ENCODE results near the gene SDS. TPM values are rescaled to one million over a fixed set of nuclear protein-coding genes. Genes with fewer than 3 reads are reported as not detected.

SDS gene
- total and polyA plus RNA-seq, 2 donors from 2014 or later = 1.0 TPM; not detected in 1

GRCh38 chr12:113437729-113438100 lies 34.0 kb upstream of the SDS start:
- FAIRE-seq = no peak

GRCh38 chr12:113436993-113437728 lies 33.5 kb upstream of the SDS start:
- Histone ChIP-seq H3K9ac (ENCODE audit: low read length in 3 of 3) (no peak overlapping the region), H3K27me3 (ENCODE audit: control insufficient read depth, insufficient read depth, low read length) (no peaks in the 10 kb centered on the region), H3K4me1 (ENCODE audit: control insufficient read depth in 2 of 3, insufficient read depth in 2 of 3, low read depth in 1 of 3, low read length in 3 of 3) (no peaks in the 10 kb centered on the region), H3K9me3 (ENCODE audit: control insufficient read depth in 2 of 3, insufficient read depth in 1 of 3, low read length in 3 of 3) (no peaks in the 10 kb centered on the region), H3K4me3 (ENCODE audit: low read length in 3 of 3) (no peak overlapping the region), H3K36me3 (ENCODE audit: control insufficient read depth in 2 of 3, insufficient read depth in 3 of 3, low read length in 3 of 3) (peaks cover 0 to 2% (median 0%) of the 10 kb centered on the region in 3 donors), H3K27ac (ENCODE audit: low read depth in 2 of 2, low read length in 2 of 2) (no peak overlapping the region)
- no peak for FAIRE-seq
- intact Hi-C loops (cut with DNase I) = no loop called here
- DNase-seq = no peak
- TF ChIP-seq, protein P1, sequence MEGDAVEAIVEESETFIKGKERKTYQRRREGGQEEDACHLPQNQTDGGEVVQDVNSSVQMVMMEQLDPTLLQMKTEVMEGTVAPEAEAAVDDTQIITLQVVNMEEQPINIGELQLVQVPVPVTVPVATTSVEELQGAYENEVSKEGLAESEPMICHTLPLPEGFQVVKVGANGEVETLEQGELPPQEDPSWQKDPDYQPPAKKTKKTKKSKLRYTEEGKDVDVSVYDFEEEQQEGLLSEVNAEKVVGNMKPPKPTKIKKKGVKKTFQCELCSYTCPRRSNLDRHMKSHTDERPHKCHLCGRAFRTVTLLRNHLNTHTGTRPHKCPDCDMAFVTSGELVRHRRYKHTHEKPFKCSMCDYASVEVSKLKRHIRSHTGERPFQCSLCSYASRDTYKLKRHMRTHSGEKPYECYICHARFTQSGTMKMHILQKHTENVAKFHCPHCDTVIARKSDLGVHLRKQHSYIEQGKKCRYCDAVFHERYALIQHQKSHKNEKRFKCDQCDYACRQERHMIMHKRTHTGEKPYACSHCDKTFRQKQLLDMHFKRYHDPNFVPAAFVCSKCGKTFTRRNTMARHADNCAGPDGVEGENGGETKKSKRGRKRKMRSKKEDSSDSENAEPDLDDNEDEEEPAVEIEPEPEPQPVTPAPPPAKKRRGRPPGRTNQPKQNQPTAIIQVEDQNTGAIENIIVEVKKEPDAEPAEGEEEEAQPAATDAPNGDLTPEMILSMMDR (IDR thresholded peaks at IDR 0.05; ENCODE audit: borderline replicate concordance, extremely low read depth, insufficient read depth) = no peak

More at GRCh38 chr12:113437729-113438100, 34.0 kb upstream of the SDS start:
- TF ChIP-seq, protein P1 (IDR thresholded peaks at IDR 0.05; ENCODE audit: borderline replicate concordance, extremely low read depth, insufficient read depth) = no peak
- Histone ChIP-seq H3K4me1 (ENCODE audit: control insufficient read depth in 2 of 3, insufficient read depth in 2 of 3, low read depth in 1 of 3, low read length in 3 of 3) (no peaks in the 10 kb centered on the region), H3K27me3 (ENCODE audit: control insufficient read depth, insufficient read depth, low read length) (no peaks in the 10 kb centered on the region), H3K4me3 (ENCODE audit: low read length in 3 of 3) (no peak overlapping the region), H3K9me3 (ENCODE audit: control insufficient read depth in 2 of 3, insufficient read depth in 1 of 3, low read length in 3 of 3) (no peaks in the 10 kb centered on the region), H3K27ac (ENCODE audit: low read depth in 2 of 2, low read length in 2 of 2) (no peak overlapping the region), H3K9ac (ENCODE audit: low read length in 3 of 3) (no peak overlapping the region), H3K36me3 (ENCODE audit: control insufficient read depth in 2 of 3, insufficient read depth in 3 of 3, low read length in 3 of 3) (peaks cover 0 to 2% (median 0%) of the 10 kb centered on the region in 3 donors)
- peak in 1 of 5 donors; percentile 29 for DNase-seq
- intact Hi-C loops (cut with DNase I) = no loop called here

DNA sequence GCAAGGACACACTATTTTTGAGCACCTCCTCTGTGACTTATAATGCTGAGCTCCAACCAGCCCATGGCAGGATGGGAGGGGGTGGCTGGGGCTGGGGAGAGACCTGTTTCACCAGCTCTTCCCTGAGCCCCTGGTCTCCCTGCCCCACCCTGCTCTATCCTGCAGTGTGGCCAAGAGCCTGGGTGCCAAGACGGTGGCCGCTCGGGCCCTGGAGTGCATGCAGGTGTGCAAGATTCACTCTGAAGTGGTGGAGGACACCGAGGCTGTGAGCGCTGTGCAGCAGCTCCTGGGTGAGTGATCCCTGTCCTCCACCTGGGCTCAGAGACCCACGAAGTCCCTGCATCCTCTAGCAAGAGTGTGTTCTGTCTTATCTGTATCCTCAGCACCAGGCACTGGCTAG lies 32.9 kb upstream of the SDS start:
- no peaks in the 10 kb centered on the region for H3K9me3 ChIP-seq (ENCODE audit: control insufficient read depth in 2 of 3, insufficient read depth in 1 of 3, low read length in 3 of 3)
- H3K4me1 ChIP-seq (ENCODE audit: control insufficient read depth in 2 of 3, insufficient read depth in 2 of 3, low read depth in 1 of 3, low read length in 3 of 3) = no peaks in the 10 kb centered on the region
- intact Hi-C loops (cut with DNase I) = no loop called here
- no peak overlapping the region for H3K9ac ChIP-seq (ENCODE audit: low read length in 3 of 3)
- H3K36me3 ChIP-seq (ENCODE audit: control insufficient read depth in 2 of 3, insufficient read depth in 3 of 3, low read length in 3 of 3) = peaks cover 0 to 2% (median 0%) of the 10 kb centered on the region in 3 donors
- H3K4me3 ChIP-seq (ENCODE audit: low read length in 3 of 3) = no peak overlapping the region
- no peak for FAIRE-seq
- peak in 1 of 5 donors; percentile 55 for DNase-seq
- no peak overlapping the region for H3K27ac ChIP-seq (ENCODE audit: low read depth in 2 of 2, low read length in 2 of 2)
- TF ChIP-seq, protein P1 (IDR thresholded peaks at IDR 0.05; ENCODE audit: borderline replicate concordance, extremely low read depth, insufficient read depth) = no peak
- H3K27me3 ChIP-seq (ENCODE audit: control insufficient read depth, insufficient read depth, low read length) = no peaks in the 10 kb centered on the region

All from kidney (tissue), 14 donors.